Caco-2 (cell line): ENCODE results near the gene ZNF483. TPM values are rescaled to one million over a fixed set of nuclear protein-coding genes. Genes with fewer than 3 reads are reported as not detected.
"Not testable (repeated sequence)": the region's sequence is repeated elsewhere in the genome, so short reads cannot be mapped to it uniquely, and the experiment has no call there.

Source experiments
- BruUV-seq: library from RNA; stranded (reverse); fragments of 400-500 nt; replicated peaks from 2 replicates; lab custom pipeline; 2021; lab: Mats Ljungman, UMichigan
- CTCF ChIA-PET: fragments of 300-600 bp; sonication (Branson Sonifier 250); formaldehyde crosslinking; loops from one replicate; lab custom pipeline; 2022; ENCODE audit warnings: antibody characterized with exemption; lab: Charles Lee
- POLR2A ChIA-PET: fragments of 300-600 bp; sonication (Branson Sonifier 250); formaldehyde crosslinking; loops from one replicate; lab custom pipeline; 2022; ENCODE audit warnings: antibody characterized with exemption; lab: Charles Lee
- DNase-seq, 2 experiments: peaks; one replicate each; pipeline versions ENCODE4 v3.0.0 to v3.0.0-alpha.2; 2020 to 2022
- H3K27me3 ChIP-seq: replicated peaks from 2 replicates; pipeline ENCODE4 v1.6.0; 2011; ENCODE audit warnings: low read length; ENCODE audit not compliant: control insufficient read depth, insufficient read depth
- H3K36me3 ChIP-seq: 2 replicates; pipeline ENCODE4 v1.5.1; 2011; ENCODE audit warnings: low read length; ENCODE audit not compliant: control insufficient read depth, insufficient read depth
- H3K4me1 ChIP-seq: fragments of 250-450 bp; sonication (Bioruptor Pico); 2 replicates; pipeline ENCODE4 v1.5.1; 2020; ENCODE audit warnings: mild to moderate bottlenecking
- H3K4me3 ChIP-seq: 2 replicates; pipeline ENCODE4 v1.5.1; 2011; ENCODE audit warnings: low read depth, mild to moderate bottlenecking, control low read depth, low read length
- H3K9me3 ChIP-seq: fragments of 250-450 bp; sonication (Bioruptor Pico); 2 replicates; pipeline ENCODE4 v1.5.1; 2020; ENCODE audit warnings: mild to moderate bottlenecking, moderate library complexity
- H3K27ac Mint-ChIP-seq: one replicate; pipeline ENCODE4 v1.8.0; 2022; ENCODE audit warnings: mixed read lengths; ENCODE audit not compliant: unreplicated experiment
- H3K27me3 Mint-ChIP-seq: one replicate; pipeline ENCODE4 v1.8.0; 2022; ENCODE audit warnings: mixed read lengths; ENCODE audit not compliant: insufficient read depth, unreplicated experiment
- H3K36me3 Mint-ChIP-seq: one replicate; pipeline ENCODE4 v1.8.0; 2022; ENCODE audit warnings: mild to moderate bottlenecking, mixed read lengths; ENCODE audit not compliant: insufficient read depth, unreplicated experiment
- H3K4me1 Mint-ChIP-seq: one replicate; pipeline ENCODE4 v1.8.0; 2022; ENCODE audit warnings: low read depth, mixed read lengths; ENCODE audit not compliant: unreplicated experiment
- H3K4me3 Mint-ChIP-seq: one replicate; pipeline ENCODE4 v1.8.0; 2022; ENCODE audit warnings: mild to moderate bottlenecking, moderate library complexity, mixed read lengths; ENCODE audit not compliant: unreplicated experiment
- H3K9me3 Mint-ChIP-seq: one replicate; pipeline ENCODE4 v1.8.0; 2022; ENCODE audit warnings: mixed read lengths; ENCODE audit not compliant: unreplicated experiment
- intact Hi-C: fragments of 100-400 bp; cut with micrococcal nuclease; formaldehyde crosslinking; loops from one replicate; pipeline ENCODE4 v1.10.0; 2022; ENCODE audit not compliant: unreplicated experiment
- total RNA-seq: library from RNA; stranded (reverse); gene quantifications from 2 replicates; pipeline ENCODE4 v1.2.3, GENCODE V29; 2022
- TF ChIP-seq, protein P1 (sequence below), 2 experiments: fragments of 200-600 bp in 1 of 2; IDR thresholded peaks; 1 replicate in 1 of 2; 2 replicates in 1 of 2; pipeline versions ENCODE4 v1.5.1 to v1.8.0; 2011 to 2022; ENCODE audit warnings: antibody characterized with exemption in 1 of 2, control low read depth in 1 of 2, inconsistent platforms in 1 of 2, low read depth in 1 of 2, low read length in 1 of 2, mild to moderate bottlenecking in 1 of 2, moderate library complexity in 1 of 2; ENCODE audit not compliant: insufficient read depth in 1 of 2, severe bottlenecking in 1 of 2, unreplicated experiment in 1 of 2

ZNF483 gene
- total RNA-seq, 1 experiment from 2014 or later: not detected

GRCh38 chr9:111501005-111501562 lies 23.9 kb upstream of the ZNF483 start:
- Mint-ChIP-seq H3K36me3 (no peaks in the 10 kb centered on the region), H3K4me3 (no peak overlapping the region), H3K27me3 (no peaks in the 10 kb centered on the region), H3K27ac (no peak overlapping the region), H3K4me1 (no peaks in the 10 kb centered on the region), H3K9me3 (no peaks in the 10 kb centered on the region)
- Histone ChIP-seq H3K9me3 (no peaks in the 10 kb centered on the region), H3K27me3 (no peaks in the 10 kb centered on the region), H3K4me3 (no peak overlapping the region), H3K4me1 (no peaks in the 10 kb centered on the region), H3K36me3 (no peaks in the 10 kb centered on the region)
- DNase-seq: no peak
- ChIA-PET POLR2A (no interaction called here), CTCF (no interaction called here)
- TF ChIP-seq, protein P1, sequence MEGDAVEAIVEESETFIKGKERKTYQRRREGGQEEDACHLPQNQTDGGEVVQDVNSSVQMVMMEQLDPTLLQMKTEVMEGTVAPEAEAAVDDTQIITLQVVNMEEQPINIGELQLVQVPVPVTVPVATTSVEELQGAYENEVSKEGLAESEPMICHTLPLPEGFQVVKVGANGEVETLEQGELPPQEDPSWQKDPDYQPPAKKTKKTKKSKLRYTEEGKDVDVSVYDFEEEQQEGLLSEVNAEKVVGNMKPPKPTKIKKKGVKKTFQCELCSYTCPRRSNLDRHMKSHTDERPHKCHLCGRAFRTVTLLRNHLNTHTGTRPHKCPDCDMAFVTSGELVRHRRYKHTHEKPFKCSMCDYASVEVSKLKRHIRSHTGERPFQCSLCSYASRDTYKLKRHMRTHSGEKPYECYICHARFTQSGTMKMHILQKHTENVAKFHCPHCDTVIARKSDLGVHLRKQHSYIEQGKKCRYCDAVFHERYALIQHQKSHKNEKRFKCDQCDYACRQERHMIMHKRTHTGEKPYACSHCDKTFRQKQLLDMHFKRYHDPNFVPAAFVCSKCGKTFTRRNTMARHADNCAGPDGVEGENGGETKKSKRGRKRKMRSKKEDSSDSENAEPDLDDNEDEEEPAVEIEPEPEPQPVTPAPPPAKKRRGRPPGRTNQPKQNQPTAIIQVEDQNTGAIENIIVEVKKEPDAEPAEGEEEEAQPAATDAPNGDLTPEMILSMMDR (IDR thresholded peaks at IDR 0.05; ENCODE audit: insufficient read depth in 1 of 2, low read depth in 1 of 2, low read length in 1 of 2, severe bottlenecking in 1 of 2, unreplicated experiment in 1 of 2): no peak
- intact Hi-C loops: no loop called here
- BruUV-seq: no TSS peak

DNA sequence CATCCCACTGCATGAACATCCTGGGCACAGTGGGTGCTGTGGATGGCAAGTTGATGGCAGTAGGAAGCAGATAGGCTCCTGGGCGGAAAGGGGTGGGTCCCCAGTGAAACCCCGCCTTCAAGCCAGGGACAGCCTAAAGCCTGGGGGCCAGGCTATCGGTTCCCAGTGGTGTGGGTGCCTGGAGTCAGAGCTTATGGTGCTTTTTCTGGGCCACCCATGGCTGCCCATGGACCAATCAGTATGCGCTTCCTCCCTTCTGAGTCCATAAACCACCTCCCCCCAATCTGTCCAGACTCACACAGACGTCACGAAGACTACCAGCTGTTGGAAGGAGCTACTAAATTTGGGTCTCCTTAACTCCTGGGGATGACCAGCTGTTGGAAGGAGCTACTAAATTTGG lies 23.3 kb upstream of the ZNF483 start:
- POLR2A ChIA-PET: no interaction called here
- CTCF ChIA-PET: interaction anchor here (0.6 kb wide), 1 partner anchor 96 kb away, joined by 6 read pairs; no protein-coding TSS in a partner anchor
- no peaks in the 10 kb centered on the region for H3K27me3 Mint-ChIP-seq

DNA sequence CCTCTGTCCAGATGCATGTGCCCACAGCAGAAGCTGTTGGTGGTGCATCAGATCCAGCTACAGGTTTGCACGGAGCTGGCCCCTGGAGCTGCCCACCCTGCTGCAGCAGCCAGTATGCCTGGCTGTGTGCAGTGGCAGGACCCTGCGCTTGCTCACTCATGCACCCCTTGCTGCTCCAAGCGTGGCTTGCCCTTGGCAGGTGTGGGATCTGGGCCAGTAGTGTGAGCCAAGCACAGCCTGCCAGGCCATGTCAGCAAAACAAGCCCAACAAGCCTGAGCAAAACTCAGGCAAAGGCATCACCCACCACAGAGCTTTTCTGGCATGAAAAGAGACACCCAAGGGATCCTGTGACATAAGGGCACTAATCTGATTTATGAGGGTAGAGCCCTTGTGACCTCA lies 22.5 kb upstream of the ZNF483 start:
- POLR2A ChIA-PET: interaction anchor here (0.6 kb wide), 1 partner anchor 887 kb away, joined by 6 read pairs; no protein-coding TSS in a partner anchor
- no peaks in the 10 kb centered on the region for H3K36me3 Mint-ChIP-seq
- TF ChIP-seq, protein P1 (IDR thresholded peaks at IDR 0.05; ENCODE audit: insufficient read depth in 1 of 2, low read depth in 1 of 2, low read length in 1 of 2, severe bottlenecking in 1 of 2, unreplicated experiment in 1 of 2): no peak

More for the DNA sequence above, 23.3 kb upstream of the ZNF483 start:
- H3K27me3 ChIP-seq: no peaks in the 10 kb centered on the region
- H3K9me3 ChIP-seq: no peaks in the 10 kb centered on the region
- Mint-ChIP-seq H3K9me3 (no peaks in the 10 kb centered on the region), H3K36me3 (no peaks in the 10 kb centered on the region), H3K4me3 (no peak overlapping the region), H3K27ac (no peak overlapping the region), H3K4me1 (no peaks in the 10 kb centered on the region)
- H3K4me3 ChIP-seq: no peak overlapping the region
- BruUV-seq: no TSS peak
- no peaks in the 10 kb centered on the region for H3K36me3 ChIP-seq
- intact Hi-C loops: no loop called here
- H3K4me1 ChIP-seq: no peaks in the 10 kb centered on the region
- no peak for DNase-seq
- TF ChIP-seq, protein P1 (IDR thresholded peaks at IDR 0.05; ENCODE audit: insufficient read depth in 1 of 2, low read depth in 1 of 2, low read length in 1 of 2, severe bottlenecking in 1 of 2, unreplicated experiment in 1 of 2): no peak

GRCh38 chr9:111511581-111511980 lies 13.4 kb upstream of the ZNF483 start:
- H3K27ac Mint-ChIP-seq: not testable (repeated sequence)

More for the DNA sequence above, 22.5 kb upstream of the ZNF483 start:
- Mint-ChIP-seq H3K9me3 (no peaks in the 10 kb centered on the region), H3K27me3 (no peaks in the 10 kb centered on the region), H3K4me1 (no peaks in the 10 kb centered on the region), H3K4me3 (no peak overlapping the region), H3K27ac (no peak overlapping the region)
- no peaks in the 10 kb centered on the region for H3K36me3 ChIP-seq
- no peak overlapping the region for H3K4me3 ChIP-seq
- BruUV-seq: no TSS peak
- CTCF ChIA-PET: interaction anchor here (0.6 kb wide), 1 partner anchor 96 kb away, joined by 6 read pairs; no protein-coding TSS in a partner anchor
- H3K4me1 ChIP-seq: no peaks in the 10 kb centered on the region
- no peak for DNase-seq
- H3K27me3 ChIP-seq: no peaks in the 10 kb centered on the region
- no peaks in the 10 kb centered on the region for H3K9me3 ChIP-seq
- intact Hi-C loops: no loop called here

More at GRCh38 chr9:111511581-111511980, 13.4 kb upstream of the ZNF483 start:
- POLR2A ChIA-PET, H3K27me3 ChIP-seq, H3K4me3 Mint-ChIP-seq, CTCF ChIA-PET, H3K27me3 Mint-ChIP-seq, H3K4me1 Mint-ChIP-seq, H3K4me3 ChIP-seq, H3K36me3 ChIP-seq, BruUV-seq, DNase-seq, H3K4me1 ChIP-seq, intact Hi-C loops, H3K36me3 Mint-ChIP-seq, H3K9me3 ChIP-seq: not testable (repeated sequence)
- peaks cover 33% of the 10 kb centered on the region for H3K9me3 Mint-ChIP-seq
